ENCODE results near the gene LPP.
A peak's percentile ranks its signal among the peaks of the same experiment; 100 is the strongest.

GRCh38 chr3:188349351-188349901 lies 195.5 kb downstream of the LPP start:
- TF ChIP-seq CTCF (IDR thresholded peaks at IDR 0.05; ENCODE audit: low read length), result peak; percentile 71
- TF ChIP-seq EZH2 (IDR thresholded peaks at IDR 0.05; ENCODE audit: borderline replicate concordance, low read length), result no peak
